Trophoblast cell (in vitro differentiated cells and primary cell): ENCODE results near the gene CNKSR3.

ENCODE experiments used
- DNase-seq, 2 donors: peaks; one replicate each; pipeline ENCODE4 v3.0.0-alpha.2; 2016
- H2AFZ ChIP-seq: 2 replicates; pipeline ENCODE4 v1.6.1; 2013; ENCODE audit warnings: low read length, moderate library complexity, mild to moderate bottlenecking; ENCODE audit not compliant: insufficient read depth, poor library complexity
- H2AK5ac ChIP-seq: 2 replicates; pipeline ENCODE4 v1.6.1; 2013; ENCODE audit warnings: mild to moderate bottlenecking, low read length
- H2BK120ac ChIP-seq: 2 replicates; pipeline ENCODE4 v1.6.1; 2013; ENCODE audit warnings: low read length, mild to moderate bottlenecking, moderate library complexity; ENCODE audit not compliant: insufficient read depth, poor library complexity
- H2BK12ac ChIP-seq: 2 replicates; pipeline ENCODE4 v1.6.1; 2013; ENCODE audit warnings: mild to moderate bottlenecking, low read length, moderate library complexity
- H2BK5ac ChIP-seq: 2 replicates; pipeline ENCODE4 v1.6.1; 2013; ENCODE audit warnings: low read length, low read depth, moderate library complexity, mild to moderate bottlenecking; ENCODE audit not compliant: poor library complexity
- H3K14ac ChIP-seq: 2 replicates; pipeline ENCODE4 v1.6.1; 2013; ENCODE audit warnings: mild to moderate bottlenecking, low read length
- H3K18ac ChIP-seq: 2 replicates; pipeline ENCODE4 v1.6.1; 2013; ENCODE audit warnings: mild to moderate bottlenecking, low read length
- H3K23ac ChIP-seq: 2 replicates; pipeline ENCODE4 v1.6.1; 2013; ENCODE audit warnings: low read length
- H3K27ac ChIP-seq: 2 replicates; pipeline ENCODE4 v1.5.1; 2013; ENCODE audit warnings: low read depth, mild to moderate bottlenecking, inconsistent platforms, low read length, moderate library complexity
- H3K27me3 ChIP-seq: 2 replicates; pipeline ENCODE4 v1.6.1; 2013; ENCODE audit warnings: inconsistent platforms, mild to moderate bottlenecking, low read length, moderate library complexity; ENCODE audit not compliant: insufficient read depth
- H3K36me3 ChIP-seq, 2 experiments: 1 replicate in 1 of 2; 2 replicates in 1 of 2; pipeline ENCODE4 v1.6.1; 2013; ENCODE audit warnings: low read length in 2 of 2, mild to moderate bottlenecking in 2 of 2, moderate library complexity in 1 of 2; ENCODE audit not compliant: insufficient read depth in 2 of 2, control insufficient read depth in 1 of 2
- H3K4ac ChIP-seq: 2 replicates; pipeline ENCODE4 v1.6.1; 2013; ENCODE audit warnings: low read depth, mild to moderate bottlenecking, low read length, moderate library complexity
- H3K4me1 ChIP-seq, 2 experiments: 1 replicate in 1 of 2; 2 replicates in 1 of 2; pipeline ENCODE4 v1.6.1; 2013; ENCODE audit warnings: low read length in 2 of 2, mild to moderate bottlenecking in 2 of 2, moderate library complexity in 1 of 2; ENCODE audit not compliant: insufficient read depth in 2 of 2, control insufficient read depth in 1 of 2
- H3K4me2 ChIP-seq: 2 replicates; pipeline ENCODE4 v1.6.1; 2013; ENCODE audit warnings: inconsistent platforms, mild to moderate bottlenecking, low read length, moderate library complexity
- H3K4me3 ChIP-seq: 2 replicates; pipeline ENCODE4 v1.5.1; 2013; ENCODE audit warnings: mild to moderate bottlenecking, low read depth, low read length, inconsistent platforms
- H3K79me1 ChIP-seq: one replicate; pipeline ENCODE4 v1.6.1; 2013; ENCODE audit warnings: low read length
- H3K79me2 ChIP-seq: 2 replicates; pipeline ENCODE4 v1.6.1; 2013; ENCODE audit warnings: low read length, mild to moderate bottlenecking; ENCODE audit not compliant: control insufficient read depth, insufficient read depth, poor library complexity
- H3K9ac ChIP-seq: 2 replicates; pipeline ENCODE4 v1.6.1; 2013; ENCODE audit warnings: mild to moderate bottlenecking, low read length
- H3K9me3 ChIP-seq: 2 replicates; pipeline ENCODE4 v1.6.1; 2013; ENCODE audit warnings: low read depth, mild to moderate bottlenecking, control low read depth, inconsistent platforms, low read length; ENCODE audit not compliant: insufficient read depth
- H4K12ac ChIP-seq: 2 replicates; pipeline ENCODE4 v1.6.1; 2013; ENCODE audit warnings: low read depth, mild to moderate bottlenecking, low read length, moderate library complexity
- H4K8ac ChIP-seq: 2 replicates; pipeline ENCODE4 v1.6.1; 2013; ENCODE audit warnings: low read depth, mild to moderate bottlenecking, low read length, moderate library complexity
- H4K91ac ChIP-seq: one replicate; pipeline ENCODE4 v1.6.1; 2013; ENCODE audit warnings: low read depth, mild to moderate bottlenecking, low read length, moderate library complexity
- WGBS: extraction: QIAGEN DNeasy Blood & Tissue Kit; methylation state at CpG from one replicate; pipeline ENCODE4 v1.1.7; 2013; ENCODE audit warnings: missing lambda C conversion rate; ENCODE audit not compliant: insufficient read length, insufficient coverage; ENCODE audit errors: extremely low coverage; 5-methylcytosine and 5-hydroxymethylcytosine counted together

The CNKSR3 gene

DNA sequence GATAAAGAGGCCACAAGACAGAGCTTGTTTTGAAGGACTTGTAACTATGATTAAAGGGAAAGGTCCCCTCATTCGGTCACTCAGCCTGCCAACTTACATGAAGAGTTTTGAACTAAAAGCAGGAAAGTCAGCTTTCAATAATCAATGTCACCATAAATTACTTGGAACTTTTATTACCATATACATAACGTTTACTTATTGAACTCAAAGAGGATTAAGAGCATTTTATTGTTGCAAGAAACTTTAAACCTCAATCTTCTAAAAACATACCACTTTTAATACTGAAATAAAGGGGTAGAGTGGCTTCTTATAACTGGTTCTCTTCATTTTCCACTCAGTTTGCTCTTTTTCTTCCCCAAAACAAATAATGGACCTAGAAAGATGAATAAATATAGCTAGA is 65.1 kb downstream of the CNKSR3 start:
- no peak overlapping the region for H4K12ac ChIP-seq
- no peak overlapping the region for H2BK120ac ChIP-seq
- no peak overlapping the region for H4K91ac ChIP-seq
- H3K36me3 ChIP-seq = no peaks in the 10 kb centered on the region
- H3K9ac ChIP-seq = no peak overlapping the region
- H3K4ac ChIP-seq = no peak overlapping the region
- no peak overlapping the region for H2AFZ ChIP-seq
- WGBS = no CpG with 5 or more reads among the region's 2 CpGs
- H3K27ac ChIP-seq = no peak overlapping the region
- DNase-seq = no peak
- no peak overlapping the region for H3K14ac ChIP-seq
- no peak overlapping the region for H3K4me3 ChIP-seq
- H2AK5ac ChIP-seq = no peak overlapping the region
- no peak overlapping the region for H3K4me2 ChIP-seq
- H3K23ac ChIP-seq = no peak overlapping the region
- H3K27me3 ChIP-seq = no peaks in the 10 kb centered on the region
- H3K9me3 ChIP-seq = no peaks in the 10 kb centered on the region
- no peak overlapping the region for H4K8ac ChIP-seq
- H2BK12ac ChIP-seq = no peak overlapping the region
- peaks cover 0 to 2% of the 10 kb centered on the region in 2 experiments for H3K4me1 ChIP-seq
- no peak overlapping the region for H3K18ac ChIP-seq
- no peaks in the 10 kb centered on the region for H3K79me2 ChIP-seq
- no peak overlapping the region for H2BK5ac ChIP-seq
- no peaks in the 10 kb centered on the region for H3K79me1 ChIP-seq

DNA sequence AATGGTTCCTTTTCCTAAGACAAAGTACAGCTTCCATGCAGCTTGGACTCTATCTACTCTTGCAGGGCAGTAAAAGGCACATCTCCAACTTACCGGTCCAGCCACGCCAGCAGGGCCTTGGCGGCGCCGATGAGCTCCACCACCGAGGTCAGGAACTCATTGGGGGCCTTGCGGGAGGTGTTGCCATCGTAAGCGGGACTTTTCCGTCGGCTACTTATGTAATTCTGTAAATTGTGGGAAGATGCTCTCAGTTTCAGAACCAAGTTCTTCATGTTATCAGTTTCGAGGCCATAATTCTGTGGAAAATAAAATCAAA is 68.5 kb downstream of the CNKSR3 start:
- no peak overlapping the region for H2BK5ac ChIP-seq
- H3K27me3 ChIP-seq = no peaks in the 10 kb centered on the region
- no peaks in the 10 kb centered on the region for H3K4me1 ChIP-seq
- H3K9ac ChIP-seq = no peak overlapping the region
- no peaks in the 10 kb centered on the region for H3K79me1 ChIP-seq
- H3K27ac ChIP-seq = no peak overlapping the region
- no peak overlapping the region for H3K23ac ChIP-seq
- no peaks in the 10 kb centered on the region for H3K36me3 ChIP-seq
- no peak overlapping the region for H2BK120ac ChIP-seq
- H2AK5ac ChIP-seq = no peak overlapping the region
- no peak overlapping the region for H2BK12ac ChIP-seq
- H3K79me2 ChIP-seq = no peaks in the 10 kb centered on the region
- H4K91ac ChIP-seq = no peak overlapping the region
- no peak for DNase-seq
- H3K18ac ChIP-seq = no peak overlapping the region
- H3K4me2 ChIP-seq = no peak overlapping the region
- H4K8ac ChIP-seq = no peak overlapping the region
- no peak overlapping the region for H3K4ac ChIP-seq
- no peak overlapping the region for H4K12ac ChIP-seq
- no peaks in the 10 kb centered on the region for H3K9me3 ChIP-seq
- H3K14ac ChIP-seq = no peak overlapping the region
- no peak overlapping the region for H3K4me3 ChIP-seq
- H2AFZ ChIP-seq = no peak overlapping the region
- WGBS = no CpG with 5 or more reads among the region's 12 CpGs

DNA sequence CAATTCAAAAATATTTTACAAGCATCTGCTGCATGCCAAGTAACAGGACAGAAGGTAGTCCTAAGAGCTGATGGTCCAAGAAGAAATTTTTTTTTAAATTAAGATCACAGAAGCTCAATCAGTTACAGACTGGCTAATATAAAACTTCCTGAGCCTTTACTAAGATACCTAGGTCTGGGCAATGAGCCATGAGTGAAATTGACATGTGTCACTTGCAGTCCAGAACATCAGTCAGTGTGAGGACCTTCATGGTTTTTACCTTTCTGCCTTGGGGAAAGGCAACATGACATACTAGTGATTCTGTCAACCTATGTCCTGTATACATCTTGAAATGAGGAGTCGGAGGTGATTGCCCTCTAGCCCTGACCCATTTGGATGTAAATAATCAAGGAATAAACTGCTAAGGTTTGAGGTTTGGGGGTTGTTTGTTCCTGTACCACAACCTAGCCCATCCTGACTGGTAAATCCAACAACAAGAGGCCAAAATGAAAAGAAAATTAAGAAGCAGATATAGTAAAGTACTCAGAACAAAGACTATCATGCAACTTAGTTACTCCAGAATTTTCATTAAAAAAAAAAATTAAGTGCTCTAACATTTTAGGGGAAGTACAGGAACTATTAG is 70.0 kb downstream of the CNKSR3 start:
- Histone ChIP-seq H3K36me3 (no peaks in the 10 kb centered on the region), H3K23ac (no peak overlapping the region), H3K4me2 (no peak overlapping the region), H4K12ac (no peak overlapping the region), H3K79me1 (no peaks in the 10 kb centered on the region), H3K18ac (no peak overlapping the region), H3K14ac (no peak overlapping the region), H3K79me2 (no peaks in the 10 kb centered on the region), H3K4ac (no peak overlapping the region), H2AFZ (no peak overlapping the region), H3K4me1 (no peaks in the 10 kb centered on the region), H2AK5ac (no peak overlapping the region), H2BK5ac (no peak overlapping the region), H2BK120ac (no peak overlapping the region), H4K91ac (no peak overlapping the region), H4K8ac (no peak overlapping the region), H3K27me3 (no peaks in the 10 kb centered on the region), H2BK12ac (no peak overlapping the region), H3K27ac (no peak overlapping the region), H3K4me3 (no peak overlapping the region), H3K9me3 (no peaks in the 10 kb centered on the region), H3K9ac (no peak overlapping the region)
- no CpG with 5 or more reads among the region's 1 CpG for WGBS
- DNase-seq = no peak

DNA sequence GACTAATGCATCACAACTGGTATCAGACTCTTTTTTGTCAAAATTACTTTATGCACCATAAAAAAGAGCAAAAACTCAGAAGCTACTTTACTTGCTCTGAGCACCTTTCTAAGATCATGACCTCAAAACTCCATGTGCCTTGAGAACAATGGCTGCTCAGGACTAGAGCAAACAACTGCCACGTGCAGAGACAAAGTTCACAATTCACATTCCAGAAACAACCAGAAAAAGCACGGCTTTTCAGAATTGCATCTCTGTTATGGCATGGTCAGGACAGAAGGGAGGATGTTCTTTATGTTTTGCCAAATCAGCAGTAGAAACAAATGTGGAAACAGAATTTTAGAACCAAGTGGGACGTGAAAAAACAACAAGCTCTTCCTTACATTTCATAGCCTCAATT is 70.5 kb downstream of the CNKSR3 start:
- no peaks in the 10 kb centered on the region for H3K9me3 ChIP-seq
- H3K18ac ChIP-seq = no peak overlapping the region
- H3K9ac ChIP-seq = no peak overlapping the region
- no peak overlapping the region for H3K23ac ChIP-seq
- no CpG with 5 or more reads among the region's 3 CpGs for WGBS
- H3K27me3 ChIP-seq = no peaks in the 10 kb centered on the region
- H2BK5ac ChIP-seq = no peak overlapping the region
- no peak for DNase-seq
- H4K8ac ChIP-seq = no peak overlapping the region
- H2AK5ac ChIP-seq = no peak overlapping the region
- no peaks in the 10 kb centered on the region for H3K79me2 ChIP-seq
- no peak overlapping the region for H3K27ac ChIP-seq
- H4K91ac ChIP-seq = no peak overlapping the region
- H3K79me1 ChIP-seq = no peaks in the 10 kb centered on the region
- H2AFZ ChIP-seq = no peak overlapping the region
- H3K4me1 ChIP-seq = no peaks in the 10 kb centered on the region
- H3K4me3 ChIP-seq = no peak overlapping the region
- H3K4ac ChIP-seq = no peak overlapping the region
- no peak overlapping the region for H2BK12ac ChIP-seq
- H3K36me3 ChIP-seq = no peaks in the 10 kb centered on the region
- H4K12ac ChIP-seq = no peak overlapping the region
- H3K14ac ChIP-seq = no peak overlapping the region
- no peak overlapping the region for H2BK120ac ChIP-seq
- H3K4me2 ChIP-seq = no peak overlapping the region
